ENCODE results near the gene GPR78.

Gene GPR78

GRCh38 chr4:8550691-8551090 lies 29.5 kb upstream of the GPR78 start:
- no peak for TF ChIP-seq CTCF (IDR thresholded peaks at IDR 0.05; ENCODE audit: borderline replicate concordance, control extremely low read depth, extremely low read depth, insufficient read depth, missing control alignments)
- in situ Hi-C loops (cut with MboI; ENCODE audit: low sequenced_read_pairs, unreplicated experiment), result no loop called here
- no peak for DNase-seq (ENCODE audit: low spot score)

- no peak for DNase-seq (ENCODE audit: low spot score)
- TF ChIP-seq CTCF (IDR thresholded peaks at IDR 0.05; ENCODE audit: borderline replicate concordance, control extremely low read depth, extremely low read depth, insufficient read depth, missing control alignments), result no peak
- in situ Hi-C loops (cut with MboI; ENCODE audit: low sequenced_read_pairs, unreplicated experiment), result no loop called here
Observed at GRCh38 chr4:8552024-8552423, 28.2 kb upstream of the GPR78 start.

- in situ Hi-C loops (cut with MboI; ENCODE audit: low sequenced_read_pairs, unreplicated experiment), result no loop called here
- DNase-seq (ENCODE audit: low spot score), result no peak
- TF ChIP-seq CTCF (IDR thresholded peaks at IDR 0.05; ENCODE audit: borderline replicate concordance, control extremely low read depth, extremely low read depth, insufficient read depth, missing control alignments), result no peak
Observed at GRCh38 chr4:8552581-8553205, 27.5 kb upstream of the GPR78 start.

GRCh38 chr4:8553216-8553615 lies 27.0 kb upstream of the GPR78 start:
- no peak for TF ChIP-seq CTCF (IDR thresholded peaks at IDR 0.05; ENCODE audit: borderline replicate concordance, control extremely low read depth, extremely low read depth, insufficient read depth, missing control alignments)
- DNase-seq (ENCODE audit: low spot score), result no peak
- in situ Hi-C loops (cut with MboI; ENCODE audit: low sequenced_read_pairs, unreplicated experiment), result no loop called here

- DNase-seq (ENCODE audit: low spot score), result no peak
- in situ Hi-C loops (cut with MboI; ENCODE audit: low sequenced_read_pairs, unreplicated experiment), result no loop called here
- no peak for TF ChIP-seq CTCF (IDR thresholded peaks at IDR 0.05; ENCODE audit: borderline replicate concordance, control extremely low read depth, extremely low read depth, insufficient read depth, missing control alignments)
Observed at GRCh38 chr4:8553991-8554405, 26.2 kb upstream of the GPR78 start.

GRCh38 chr4:8554555-8555100 lies 25.6 kb upstream of the GPR78 start:
- no peak for TF ChIP-seq CTCF (IDR thresholded peaks at IDR 0.05; ENCODE audit: borderline replicate concordance, control extremely low read depth, extremely low read depth, insufficient read depth, missing control alignments)
- in situ Hi-C loops (cut with MboI; ENCODE audit: low sequenced_read_pairs, unreplicated experiment), result no loop called here
- DNase-seq (ENCODE audit: low spot score), result no peak
